Heart right ventricle (tissue), 16 donors: ENCODE data around the gene RARB. TPM values are rescaled to one million over a fixed set of nuclear protein-coding genes. Genes with fewer than 3 reads are reported as not detected.

Source experiments
- ATAC-seq, 8 donors: fragments of 200-7000 bp; cut with Tn5 transposase; one replicate each; pipeline ENCODE4 v1.9.1; 2020; ENCODE audit warnings: mild to moderate bottlenecking in 8 of 8, moderate library complexity in 8 of 8, moderate number of reproducible peaks in 1 of 8
- DNase-seq, 2 donors: peaks; one replicate each; pipeline ENCODE4 v3.0.0-alpha.2; 2020
- H3K27ac ChIP-seq, 10 donors: fragments of 200-600 bp; sonication (generic) in 2 of 10; one replicate each; pipeline versions ENCODE4 v1.5.0 to v1.8.0; 2020 to 2022; ENCODE audit warnings: mild to moderate bottlenecking in 3 of 10
- H3K27me3 ChIP-seq, 7 donors: fragments of 200-600 bp; one replicate each; pipeline ENCODE4 v1.8.0; 2021 to 2022; ENCODE audit warnings: mild to moderate bottlenecking in 2 of 7
- H3K36me3 ChIP-seq, 9 donors: fragments of 200-600 bp; sonication (generic) in 1 of 9; one replicate each; pipeline versions ENCODE4 v1.5.0 to v1.8.0; 2020 to 2022; ENCODE audit warnings: mild to moderate bottlenecking in 2 of 9
- H3K4me1 ChIP-seq, 9 donors: fragments of 200-600 bp; sonication (generic) in 1 of 9; one replicate each; pipeline versions ENCODE4 v1.5.0 to v1.8.0; 2020 to 2022; ENCODE audit warnings: mild to moderate bottlenecking in 4 of 9
- H3K4me3 ChIP-seq, 10 donors: fragments of 200-600 bp; sonication (generic) in 2 of 10; one replicate each; pipeline versions ENCODE4 v1.5.0 to v1.8.0; 2020 to 2022; ENCODE audit warnings: mild to moderate bottlenecking in 7 of 10, moderate library complexity in 2 of 10
- H3K9me3 ChIP-seq, 11 donors: fragments of 200-600 bp in 10 of 11; sonication (generic) in 2 of 11; one replicate each; pipeline versions ENCODE4 v1.5.0 to v1.8.0; 2013 to 2022; ENCODE audit warnings: mild to moderate bottlenecking in 2 of 11, control low read depth in 1 of 11, moderate library complexity in 1 of 11
- WGBS, 2 donors: extraction: QIAGEN DNeasy Blood & Tissue Kit; methylation state at CpG; one replicate each; pipeline ENCODE4 v1.1.7; 2013; ENCODE audit warnings: inconsistent platforms in 1 of 2; 5-methylcytosine and 5-hydroxymethylcytosine counted together
- intact Hi-C, 10 donors: fragments of 100-400 bp; cut with DNase I; formaldehyde crosslinking; loops; one replicate each; pipeline versions ENCODE4 v1.11.1 to v1.14.2; 2022
- polyA plus RNA-seq, 2 donors: library from polyadenylated mRNA; stranded (reverse); fragments of 200-250 nt; gene quantifications; one replicate each; pipeline ENCODE4 v1.2.3, GENCODE V29; 2013
- total RNA-seq, 10 donors: library from RNA; stranded (reverse); fragmentation: NEBNext Ultra II Directional in 3 of 10; extraction: Animal tissue kit (Norgen Biotek cat#: 25700) in 3 of 10; gene quantifications; one replicate each; pipeline versions ENCODE4 v1.2.1 to v1.2.4, GENCODE V29; 2021 to 2023
- TF ChIP-seq, protein P1 (sequence below), 9 donors: fragments of 200-600 bp; sonication (generic) in 2 of 9; IDR thresholded peaks; one replicate each; pipeline versions ENCODE4 v1.5.0 to v1.8.0; 2021 to 2022; ENCODE audit warnings: antibody characterized with exemption in 9 of 9, mild to moderate bottlenecking in 5 of 9, moderate library complexity in 1 of 9
- donor health status: Arrhythmogenic right ventricular cardiomyopathy.
- donor health status: ischemic (EF 13 %, LVEDD 7.1; RV severe dilation, severe dysfunction).
- donor health status: healthy with polysubstance abuse.
- donor health status: DM: no; HTN: yes; CAD: no.
- donor health status: DM: no; HTN: no; CAD: no.
- donor health status: ischemic (EF 25% LVEDD 6.9; RV normal size, moderate dysfunction).
- donor health status: ischemic (EF 25% LVEDD 5.7; RV mildly dilated, moderate dysfunction).
- donor health status: healthy.
- donor health status: DM: yes; HTN: yes; CAD: no.
- donor health status: Ischemic cardiomyopathy.
- donor health status: ischemic (EF 35%, LVEDD 5.7; RV mildly dilated, moderate dysfunction).
- donor health status: nonischemic (EF 11% LVEDD 7.7; RV severe dilation, severe dysfunction).
- donor health status: DM: yes; HTN: yes; CAD: no.
- donor health status: PGD.
- donor health status: ischemic (EF 29% LVEDD 5.4; RV normal size, mild dysfunction).
- donor health status: nonischemic (EF 23%, LVEDD 6.1; RV moderate dilation, normal function).

RARB gene
- total and polyA plus RNA-seq, 12 donors, result 3.6 to 23.2 (median 17.8) TPM

DNA sequence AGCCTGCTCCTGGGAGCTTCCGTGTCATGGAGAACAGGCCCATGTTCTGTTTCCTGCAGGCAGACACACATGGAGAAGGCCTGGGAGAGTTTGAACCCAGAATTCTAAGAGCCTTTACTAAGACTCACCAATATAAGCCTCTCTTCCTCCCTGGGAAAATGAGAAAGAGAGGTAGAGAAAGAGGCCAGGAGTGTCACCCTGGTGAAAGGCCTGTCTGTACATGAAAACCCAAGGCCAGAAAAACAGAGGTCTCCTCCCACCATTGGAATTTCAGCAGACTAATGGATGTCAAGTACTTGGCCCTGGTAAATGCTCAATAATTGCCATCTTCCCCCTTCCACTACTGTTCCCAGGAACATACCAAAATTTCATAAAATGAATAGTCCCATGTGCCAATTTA, 119.0 kb downstream of the RARB start:
- intact Hi-C loops, result no loop called here
- 96 to 100% methylated on average over 1 of the region's 1 CpG for WGBS, 2 donors
- H3K36me3 ChIP-seq, result no peaks in the 10 kb centered on the region

DNA sequence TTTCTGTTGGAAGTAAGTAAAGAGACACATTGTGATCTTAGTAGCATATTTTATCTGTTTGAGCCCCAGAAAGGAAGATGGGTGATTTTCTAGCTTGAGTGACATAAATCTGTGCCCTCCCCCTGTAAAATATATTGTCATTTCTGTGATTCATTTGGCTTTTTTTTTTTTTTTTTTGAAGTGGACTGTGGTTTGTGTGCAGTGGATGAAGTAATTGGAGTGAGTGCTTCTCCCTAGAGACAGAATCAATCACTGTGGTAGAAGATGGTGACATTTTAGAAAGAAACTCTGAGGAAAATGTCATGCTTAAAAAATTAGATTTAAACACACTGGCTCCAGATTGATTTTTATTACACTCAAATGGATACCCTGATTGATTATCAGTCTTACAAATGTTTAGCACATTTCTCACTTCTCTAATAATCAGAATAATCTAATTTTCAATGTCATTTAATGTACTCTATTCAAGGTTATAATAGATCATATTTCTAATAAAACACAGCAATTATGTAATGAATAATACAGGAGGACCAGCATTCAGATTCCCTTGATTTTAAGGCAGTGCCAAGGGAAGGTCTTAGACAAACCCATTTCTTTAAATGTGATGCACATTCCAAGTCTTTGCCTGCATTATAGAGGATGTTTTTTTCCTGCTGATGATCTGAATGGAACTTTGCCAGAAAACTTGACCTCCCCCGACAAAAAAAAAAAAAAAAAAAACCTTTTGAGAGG, 120.0 kb downstream of the RARB start:
- intact Hi-C loops, result no loop called here
- WGBS, 2 donors, result 0 to 14% methylated on average over 1 of the region's 1 CpG
- TF ChIP-seq, protein P1, sequence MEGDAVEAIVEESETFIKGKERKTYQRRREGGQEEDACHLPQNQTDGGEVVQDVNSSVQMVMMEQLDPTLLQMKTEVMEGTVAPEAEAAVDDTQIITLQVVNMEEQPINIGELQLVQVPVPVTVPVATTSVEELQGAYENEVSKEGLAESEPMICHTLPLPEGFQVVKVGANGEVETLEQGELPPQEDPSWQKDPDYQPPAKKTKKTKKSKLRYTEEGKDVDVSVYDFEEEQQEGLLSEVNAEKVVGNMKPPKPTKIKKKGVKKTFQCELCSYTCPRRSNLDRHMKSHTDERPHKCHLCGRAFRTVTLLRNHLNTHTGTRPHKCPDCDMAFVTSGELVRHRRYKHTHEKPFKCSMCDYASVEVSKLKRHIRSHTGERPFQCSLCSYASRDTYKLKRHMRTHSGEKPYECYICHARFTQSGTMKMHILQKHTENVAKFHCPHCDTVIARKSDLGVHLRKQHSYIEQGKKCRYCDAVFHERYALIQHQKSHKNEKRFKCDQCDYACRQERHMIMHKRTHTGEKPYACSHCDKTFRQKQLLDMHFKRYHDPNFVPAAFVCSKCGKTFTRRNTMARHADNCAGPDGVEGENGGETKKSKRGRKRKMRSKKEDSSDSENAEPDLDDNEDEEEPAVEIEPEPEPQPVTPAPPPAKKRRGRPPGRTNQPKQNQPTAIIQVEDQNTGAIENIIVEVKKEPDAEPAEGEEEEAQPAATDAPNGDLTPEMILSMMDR (IDR thresholded peaks at IDR 0.05), result no peak
- Histone ChIP-seq H3K27ac (no peak overlapping the region), H3K36me3 (no peaks in the 10 kb centered on the region), H3K4me1 (peaks cover 0 to 22% (median 3%) of the 10 kb centered on the region in 9 donors), H3K4me3 (no peak overlapping the region), H3K27me3 (no peaks in the 10 kb centered on the region), H3K9me3 (no peaks in the 10 kb centered on the region)
- DNase-seq (no peak), ATAC-seq (no peak)

More for the DNA sequence above, 119.0 kb downstream of the RARB start:
- H3K4me1 ChIP-seq, result peaks cover 0 to 32% (median 10%) of the 10 kb centered on the region in 9 donors
- H3K4me3 ChIP-seq, result no peak overlapping the region
- no peaks in the 10 kb centered on the region for H3K9me3 ChIP-seq
- ATAC-seq (no peak), DNase-seq (no peak)
- H3K27ac ChIP-seq, result no peak overlapping the region
- TF ChIP-seq, protein P1 (IDR thresholded peaks at IDR 0.05), result no peak
- H3K27me3 ChIP-seq, result no peaks in the 10 kb centered on the region

DNA sequence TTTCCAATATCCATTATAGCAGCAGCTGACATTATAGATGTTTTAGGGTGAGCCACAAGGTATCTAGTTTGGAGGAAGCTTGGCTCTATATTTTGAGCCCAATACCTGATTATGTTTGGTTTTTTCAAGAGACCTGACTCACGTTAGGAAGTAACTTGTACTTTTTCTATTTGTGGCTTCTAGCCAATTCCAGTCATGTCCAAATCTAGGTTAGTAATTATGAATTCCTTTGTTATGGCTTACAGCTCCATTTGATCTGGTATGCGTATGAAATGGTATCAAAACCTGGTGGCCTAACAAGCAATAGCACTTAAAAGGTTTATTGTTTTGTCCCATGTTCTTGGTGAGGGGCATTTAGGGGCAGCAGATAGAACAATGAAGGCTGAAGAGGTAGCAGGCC, 120.8 kb downstream of the RARB start:
- H3K4me1 ChIP-seq, result peaks cover 0 to 22% (median 3%) of the 10 kb centered on the region in 9 donors
- H3K9me3 ChIP-seq, result no peaks in the 10 kb centered on the region
- H3K27me3 ChIP-seq, result no peaks in the 10 kb centered on the region
- TF ChIP-seq, protein P1 (IDR thresholded peaks at IDR 0.05), result peak in 1 of 9 donors; percentile 7
- no peak overlapping the region for H3K27ac ChIP-seq
- H3K4me3 ChIP-seq, result no peak overlapping the region
- DNase-seq, result no peak
- no peaks in the 10 kb centered on the region for H3K36me3 ChIP-seq
- ATAC-seq, result no peak
- intact Hi-C loops, result no loop called here
- WGBS, 2 donors, result 53 to 58% methylated on average over 2 of the region's 2 CpGs

- 86 to 93% methylated on average over 3 of the region's 3 CpGs for WGBS, 2 donors
- TF ChIP-seq, protein P1 (IDR thresholded peaks at IDR 0.05), result no peak
- H3K27me3 ChIP-seq, result no peaks in the 10 kb centered on the region
- no peak overlapping the region for H3K4me3 ChIP-seq
- H3K4me1 ChIP-seq, result peaks cover 1 to 54% (median 28%) of the 10 kb centered on the region in 9 donors
- H3K36me3 ChIP-seq, result no peaks in the 10 kb centered on the region
- DNase-seq (no peak), ATAC-seq (no peak)
- intact Hi-C loops, result no loop called here
- no peak overlapping the region for H3K27ac ChIP-seq
- H3K9me3 ChIP-seq, result no peaks in the 10 kb centered on the region
Observed at GRCh38 chr3:25552251-25552650, 124.2 kb downstream of the RARB start.
